ENCODE data around the gene RFX5.
A peak's percentile ranks its signal among the peaks of the same experiment; 100 is the strongest.

The RFX5 gene

DNA sequence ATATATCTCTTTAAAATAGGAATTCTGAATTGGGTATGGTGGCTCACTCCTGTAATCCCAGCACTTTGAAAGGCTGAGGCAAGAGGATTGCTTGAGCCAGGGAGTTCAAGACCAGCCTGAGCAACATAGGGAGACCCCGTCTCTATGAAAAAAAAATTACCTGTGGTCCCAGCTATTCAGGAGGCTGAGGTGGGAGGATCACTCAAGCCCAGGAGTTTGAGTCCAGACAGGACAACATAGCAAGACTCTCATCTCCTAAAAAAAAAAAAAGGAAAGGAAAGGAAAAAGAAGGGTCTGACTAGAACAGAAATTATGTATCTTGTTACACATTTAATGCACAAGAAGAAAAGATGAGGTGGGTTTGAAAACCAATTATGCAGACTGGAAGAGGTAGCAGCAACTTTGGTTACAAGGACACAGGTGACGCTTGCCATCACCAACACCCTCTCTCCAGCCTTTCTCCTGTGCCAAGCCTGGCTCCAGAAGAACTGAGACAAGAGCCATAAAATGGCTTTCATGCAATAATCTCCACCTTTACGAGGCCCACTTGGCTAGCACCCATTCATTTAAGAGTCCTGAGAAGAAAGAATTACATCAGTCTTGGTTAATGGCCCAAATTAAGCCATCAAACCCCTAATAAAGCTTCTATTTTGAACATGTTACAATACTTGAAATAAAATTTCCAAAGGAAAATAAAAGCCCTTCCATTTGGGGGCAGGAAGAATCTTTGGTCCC is 30.3 kb upstream of the RFX5 start:
- TF ChIP-seq, protein P1, sequence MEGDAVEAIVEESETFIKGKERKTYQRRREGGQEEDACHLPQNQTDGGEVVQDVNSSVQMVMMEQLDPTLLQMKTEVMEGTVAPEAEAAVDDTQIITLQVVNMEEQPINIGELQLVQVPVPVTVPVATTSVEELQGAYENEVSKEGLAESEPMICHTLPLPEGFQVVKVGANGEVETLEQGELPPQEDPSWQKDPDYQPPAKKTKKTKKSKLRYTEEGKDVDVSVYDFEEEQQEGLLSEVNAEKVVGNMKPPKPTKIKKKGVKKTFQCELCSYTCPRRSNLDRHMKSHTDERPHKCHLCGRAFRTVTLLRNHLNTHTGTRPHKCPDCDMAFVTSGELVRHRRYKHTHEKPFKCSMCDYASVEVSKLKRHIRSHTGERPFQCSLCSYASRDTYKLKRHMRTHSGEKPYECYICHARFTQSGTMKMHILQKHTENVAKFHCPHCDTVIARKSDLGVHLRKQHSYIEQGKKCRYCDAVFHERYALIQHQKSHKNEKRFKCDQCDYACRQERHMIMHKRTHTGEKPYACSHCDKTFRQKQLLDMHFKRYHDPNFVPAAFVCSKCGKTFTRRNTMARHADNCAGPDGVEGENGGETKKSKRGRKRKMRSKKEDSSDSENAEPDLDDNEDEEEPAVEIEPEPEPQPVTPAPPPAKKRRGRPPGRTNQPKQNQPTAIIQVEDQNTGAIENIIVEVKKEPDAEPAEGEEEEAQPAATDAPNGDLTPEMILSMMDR (IDR thresholded peaks at IDR 0.05; ENCODE audit: low read depth, low read length): no peak
- no peak overlapping the region for H3K4me3 ChIP-seq (replicated peaks in 1 of 2; ENCODE audit: low read depth in 2 of 2, low read length in 2 of 2)
- no peak for DNase-seq (ENCODE audit: low read depth in 2 of 2)

DNA sequence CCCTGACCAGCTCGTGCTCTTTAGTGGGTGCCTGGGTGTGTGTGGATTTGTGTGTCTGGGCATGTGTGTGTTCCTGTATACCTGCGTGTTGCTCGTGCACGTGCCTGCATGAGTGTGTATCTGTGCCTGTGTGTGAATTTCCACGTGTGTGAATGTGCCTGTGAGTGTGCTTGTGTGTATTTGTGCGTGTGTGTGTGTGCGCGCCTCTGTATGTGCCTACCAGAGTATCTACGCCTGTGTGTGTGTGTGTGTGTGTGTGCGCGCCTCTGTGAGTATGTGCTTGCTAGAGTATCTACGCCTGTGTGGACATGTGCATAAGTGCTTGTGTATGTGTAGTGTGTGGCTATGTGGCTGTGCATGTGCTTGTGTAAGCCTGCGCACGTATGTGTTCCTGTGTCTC is 26.1 kb upstream of the RFX5 start:
- DNase-seq (ENCODE audit: low read depth in 2 of 2): no peak
- TF ChIP-seq, protein P1 (IDR thresholded peaks at IDR 0.05; ENCODE audit: low read depth, low read length): no peak
- H3K4me3 ChIP-seq (replicated peaks in 1 of 2; ENCODE audit: low read depth in 2 of 2, low read length in 2 of 2): no peak overlapping the region

DNA sequence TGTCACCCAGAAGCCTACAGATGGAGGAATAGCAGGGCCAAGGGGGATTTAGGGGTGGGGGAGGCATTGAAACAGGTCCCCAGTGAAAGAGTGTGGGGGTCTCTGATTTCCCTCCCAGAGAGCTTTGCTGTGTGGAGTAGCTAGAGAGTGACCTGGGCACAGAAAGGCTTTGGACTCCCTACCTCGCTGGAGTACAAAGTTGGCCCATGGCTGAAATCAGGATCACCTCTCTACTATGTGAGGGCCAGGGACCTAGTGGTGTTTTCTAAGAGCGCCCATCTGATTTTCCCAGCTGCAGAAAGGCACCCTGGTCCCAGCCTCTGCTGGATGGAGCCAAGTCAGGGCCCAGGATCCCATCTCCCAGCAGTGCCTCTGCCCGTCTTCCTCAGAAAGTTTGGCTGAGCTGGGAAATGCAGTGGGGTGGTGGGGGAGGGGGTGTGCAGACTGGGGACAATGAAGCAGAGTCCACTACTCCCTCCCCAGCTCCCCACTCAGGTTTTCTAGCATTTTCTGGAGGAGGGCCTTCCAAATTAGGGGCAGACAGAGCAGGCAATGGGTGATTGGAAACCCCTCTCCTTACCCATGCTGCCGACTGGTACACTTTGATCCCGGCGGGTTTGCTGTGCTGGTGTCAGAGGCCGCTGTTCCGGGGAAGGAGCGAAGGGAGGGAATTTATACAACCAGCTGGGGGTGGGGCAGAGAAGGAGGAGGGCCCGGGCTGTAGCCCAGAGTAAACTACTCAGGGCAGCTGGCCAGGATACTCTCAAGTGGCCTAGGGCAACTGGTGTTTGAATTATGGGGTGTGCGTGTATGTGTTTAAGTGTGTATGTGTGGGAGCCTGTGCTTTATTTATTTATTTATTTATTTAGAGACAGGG is 25.2 kb upstream of the RFX5 start, which contains the start of gene SELENBP1:
SELENBP1 (minus strand) TSS at position 648 of the 877 bp plus-strand sequence; CDS start at position 584, 64 bp downstream.
- H3K4me3 ChIP-seq (replicated peaks in 1 of 2; ENCODE audit: low read depth in 2 of 2, low read length in 2 of 2): peak within 1 kb of the TSS; percentile 50 to 54
- TF ChIP-seq, protein P1 (IDR thresholded peaks at IDR 0.05; ENCODE audit: low read depth, low read length): no peak
- DNase-seq (ENCODE audit: low read depth in 2 of 2): peak; percentile 84 to 92

DNA sequence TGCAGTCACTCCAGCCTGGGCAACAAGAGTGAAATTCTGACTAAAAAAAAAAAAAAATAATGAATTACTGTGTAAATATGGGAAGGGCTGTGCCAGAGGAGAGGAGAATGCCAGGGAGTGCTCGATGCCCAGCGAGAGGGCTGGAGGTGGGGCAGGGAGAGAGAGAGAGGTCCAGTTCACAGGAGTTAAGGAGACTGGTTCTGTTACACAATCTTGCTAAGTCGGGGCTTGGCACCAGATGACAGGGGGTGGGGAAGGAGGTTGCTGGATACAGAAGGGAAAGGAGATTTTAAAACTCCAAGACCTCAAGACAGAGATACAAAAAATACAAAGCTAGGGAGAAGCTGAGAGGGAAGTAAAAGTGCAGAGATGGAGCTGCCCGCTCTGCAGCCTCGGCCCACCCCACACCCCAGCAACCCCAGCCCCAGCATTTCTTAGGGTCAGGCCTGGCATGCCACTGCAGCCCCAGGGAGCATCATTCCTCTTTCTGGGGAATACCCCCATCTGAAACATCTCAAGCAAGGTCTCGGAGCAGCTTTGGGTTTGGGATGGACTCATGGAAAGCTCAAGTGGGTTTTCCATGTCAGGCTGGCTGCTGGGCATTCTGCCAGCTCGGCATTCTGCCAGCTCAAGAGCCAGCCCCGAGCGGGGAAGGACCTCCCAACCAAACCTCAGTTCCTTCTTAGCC is 24.5 kb upstream of the RFX5 start:
- peak; percentile 69 to 82 for DNase-seq (ENCODE audit: low read depth in 2 of 2)
- TF ChIP-seq, protein P1 (IDR thresholded peaks at IDR 0.05; ENCODE audit: low read depth, low read length): no peak
- peak overlapping the region; percentile 50 to 54 for H3K4me3 ChIP-seq (replicated peaks in 1 of 2; ENCODE audit: low read depth in 2 of 2, low read length in 2 of 2)

DNA sequence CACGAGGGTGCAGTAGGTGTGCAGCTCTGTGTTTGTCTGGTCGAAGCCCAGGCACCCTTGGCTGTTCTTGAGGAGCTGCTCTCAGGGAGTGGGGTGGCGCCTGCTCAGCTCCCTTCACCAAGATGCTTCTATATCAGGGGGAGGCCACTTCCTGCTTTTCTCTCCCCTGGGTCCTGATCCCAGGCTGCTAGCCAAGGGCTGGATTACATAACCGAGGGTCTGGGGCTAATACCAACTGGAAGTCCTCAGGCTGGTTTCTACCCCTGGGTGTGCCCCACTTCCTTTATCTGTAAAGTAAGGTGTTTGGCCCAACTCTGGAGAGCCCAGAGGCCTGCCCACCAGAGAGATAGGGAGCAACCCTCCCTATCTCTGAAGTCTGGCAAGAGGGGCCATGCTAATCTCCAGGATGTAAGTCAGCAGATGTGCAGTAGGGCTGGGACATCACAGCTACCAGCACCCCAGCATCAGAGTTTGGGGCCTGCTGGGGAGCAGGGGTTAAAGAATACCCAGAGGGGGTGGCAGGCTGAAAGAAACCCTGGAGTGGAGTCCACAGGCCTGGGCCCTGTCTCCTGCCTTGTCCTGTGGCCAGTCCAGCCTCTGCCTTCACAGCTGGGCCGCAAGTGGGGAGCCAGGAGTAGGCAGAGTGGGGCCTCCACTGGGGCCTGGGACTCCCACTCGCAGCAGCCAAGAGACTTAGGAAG is 23.3 kb upstream of the RFX5 start:
- H3K4me3 ChIP-seq (replicated peaks in 1 of 2; ENCODE audit: low read depth in 2 of 2, low read length in 2 of 2): no peak overlapping the region
- DNase-seq (ENCODE audit: low read depth in 2 of 2): peak; percentile 48 to 65
- TF ChIP-seq, protein P1 (IDR thresholded peaks at IDR 0.05; ENCODE audit: low read depth, low read length): no peak

DNA sequence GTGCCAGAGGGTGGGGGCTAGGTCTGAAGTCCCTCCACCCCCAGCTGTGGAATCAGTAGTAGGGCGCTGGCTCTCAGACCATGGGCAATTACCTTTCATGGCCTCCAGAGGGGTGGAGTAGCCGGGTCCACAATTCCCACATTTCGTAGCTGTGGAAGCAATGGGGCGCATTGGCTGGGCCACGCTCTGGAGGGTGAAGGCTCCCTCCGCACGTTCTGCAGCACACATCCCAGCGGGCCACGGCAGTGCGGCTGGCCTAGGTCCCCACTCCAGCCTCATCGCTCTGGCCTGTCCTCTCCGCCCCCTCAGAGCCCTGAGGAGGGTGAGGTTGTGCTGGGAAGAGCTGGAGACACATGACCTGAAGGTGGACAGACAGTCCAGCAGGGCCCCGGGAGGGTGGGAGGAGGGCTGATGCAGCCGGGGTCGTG is 22.6 kb upstream of the RFX5 start:
- no peak for DNase-seq (ENCODE audit: low read depth in 2 of 2)
- TF ChIP-seq, protein P1 (IDR thresholded peaks at IDR 0.05; ENCODE audit: low read depth, low read length): no peak
- H3K4me3 ChIP-seq (replicated peaks in 1 of 2; ENCODE audit: low read depth in 2 of 2, low read length in 2 of 2): no peak overlapping the region

Measured in cardiac fibroblast (primary cell).